GM18873 (cell line): ENCODE measurements around the gene AP3S2.

Source experiments
- ATAC-seq: cut with Tn5 transposase; IDR thresholded peaks from one replicate; pipeline ENCODE4 v1.9.1; 2021; ENCODE audit warnings: mild to moderate bottlenecking, moderate library complexity, moderate number of reproducible peaks; ENCODE audit not compliant: unreplicated experiment, low FRiP score

Gene AP3S2

GRCh38 chr15:89820666-89821611, 72.9 kb downstream of the AP3S2 start:
- ATAC-seq, result no peak

- ATAC-seq, result no peak
Observed at GRCh38 chr15:89818287-89818686, 75.5 kb downstream of the AP3S2 start.

GRCh38 chr15:89817701-89818280, 76.0 kb downstream of the AP3S2 start:
- no peak for ATAC-seq

- ATAC-seq, result no peak
Observed at GRCh38 chr15:89815769-89816168, 78.0 kb downstream of the AP3S2 start.

- no peak for ATAC-seq
Observed at GRCh38 chr15:89814112-89814742, 79.6 kb downstream of the AP3S2 start.

- ATAC-seq, result no peak
Observed at GRCh38 chr15:89813381-89814111, 80.2 kb downstream of the AP3S2 start.

GRCh38 chr15:89812847-89813320, 80.9 kb downstream of the AP3S2 start:
- no peak for ATAC-seq

GRCh38 chr15:89812011-89812846, 81.6 kb downstream of the AP3S2 start:
- ATAC-seq, result no peak

GRCh38 chr15:89810837-89811236, 83.0 kb downstream of the AP3S2 start:
- no peak for ATAC-seq

- no peak for ATAC-seq
Observed at GRCh38 chr15:89809787-89810148, 84.0 kb downstream of the AP3S2 start.

- ATAC-seq, result no peak
Observed at GRCh38 chr15:89809093-89809786, 84.6 kb downstream of the AP3S2 start.

GRCh38 chr15:89808160-89808870, 85.5 kb downstream of the AP3S2 start:
- ATAC-seq, result no peak

- ATAC-seq, result no peak
Observed at GRCh38 chr15:89807689-89808088, 86.1 kb downstream of the AP3S2 start.

GRCh38 chr15:89806559-89807550, 86.9 kb downstream of the AP3S2 start:
- no peak for ATAC-seq

- ATAC-seq, result no peak
Observed at GRCh38 chr15:89806210-89806558, 87.6 kb downstream of the AP3S2 start.

GRCh38 chr15:89805241-89806209, 88.3 kb downstream of the AP3S2 start:
- no peak for ATAC-seq
